ENCODE results near the gene FNIP1. TPM values are rescaled to one million over a fixed set of nuclear protein-coding genes. Genes with fewer than 3 reads are reported as not detected.
A peak's percentile ranks its signal among the peaks of the same experiment; 100 is the strongest.

The FNIP1 gene
- total and polyA plus RNA-seq, 2 experiments from 2014 or later, result 8.2 to 27.9 TPM

DNA sequence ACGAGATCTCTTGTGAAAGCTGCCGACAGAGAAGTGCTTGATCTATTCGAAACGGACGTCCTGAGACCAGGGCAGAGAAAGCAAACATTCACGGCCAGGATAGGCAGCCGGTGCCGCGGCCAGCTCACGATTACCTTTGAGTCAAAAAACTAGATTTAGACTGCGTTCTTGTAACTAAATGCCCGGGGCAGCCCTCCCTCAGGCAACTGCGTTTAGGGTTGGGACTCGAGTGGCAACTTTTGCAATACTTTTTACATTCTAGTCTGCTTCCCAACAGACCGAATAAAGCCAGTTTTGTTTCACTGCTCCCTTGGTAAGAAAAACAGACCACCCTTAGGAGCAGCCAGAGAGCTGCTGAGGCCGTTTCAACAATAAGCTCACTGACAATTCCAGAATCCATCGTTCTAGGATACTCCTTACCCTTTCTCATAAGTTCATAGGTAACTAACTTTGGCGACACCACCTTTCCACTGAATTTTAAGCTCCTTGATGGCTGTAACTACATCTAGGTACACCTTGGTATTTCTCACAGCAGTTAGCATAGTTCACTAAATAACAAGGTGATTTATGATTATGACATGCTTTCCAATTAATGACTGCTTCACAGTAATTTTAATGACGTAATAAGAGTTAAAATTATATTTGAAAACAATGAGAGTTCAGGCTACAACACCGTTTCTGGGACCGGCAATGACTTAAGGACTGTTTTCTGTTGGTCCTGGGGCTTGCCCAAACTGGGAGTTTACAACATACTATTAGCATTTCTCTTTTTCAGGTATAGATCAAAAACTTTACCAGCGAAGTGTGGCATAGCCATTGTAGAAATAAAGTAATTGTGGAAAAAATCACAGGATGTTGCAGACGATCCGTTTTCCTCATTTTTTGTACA lies 160.9 kb downstream of the FNIP1 start:
- no peaks in the 10 kb centered on the region for H3K36me3 ChIP-seq (ENCODE audit: insufficient read depth)
- Mint-ChIP-seq H3K27ac (peak overlapping the region; percentile 98), H3K9me3 (no peaks in the 10 kb centered on the region; the same call in 2 of the 3 replicates), H3K4me3 (peak overlapping the region; percentile 98), H3K36me3 (ENCODE audit: low read depth) (no peaks in the 10 kb centered on the region), H3K4me1 (peaks cover 4% of the 10 kb centered on the region), H3K27me3 (ENCODE audit: insufficient read depth, low read depth, poor library complexity) (peaks cover 7% of the 10 kb centered on the region)
- peak; percentile 3 for ATAC-seq
- TF ChIP-seq, protein P1, sequence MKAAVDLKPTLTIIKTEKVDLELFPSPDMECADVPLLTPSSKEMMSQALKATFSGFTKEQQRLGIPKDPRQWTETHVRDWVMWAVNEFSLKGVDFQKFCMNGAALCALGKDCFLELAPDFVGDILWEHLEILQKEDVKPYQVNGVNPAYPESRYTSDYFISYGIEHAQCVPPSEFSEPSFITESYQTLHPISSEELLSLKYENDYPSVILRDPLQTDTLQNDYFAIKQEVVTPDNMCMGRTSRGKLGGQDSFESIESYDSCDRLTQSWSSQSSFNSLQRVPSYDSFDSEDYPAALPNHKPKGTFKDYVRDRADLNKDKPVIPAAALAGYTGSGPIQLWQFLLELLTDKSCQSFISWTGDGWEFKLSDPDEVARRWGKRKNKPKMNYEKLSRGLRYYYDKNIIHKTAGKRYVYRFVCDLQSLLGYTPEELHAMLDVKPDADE (IDR thresholded peaks at IDR 0.05), result no peak
- TF ChIP-seq STAT1 (IDR thresholded peaks at IDR 0.05; ENCODE audit: unreplicated experiment) (no peak), POLR2AphosphoS5 (IDR thresholded peaks at IDR 0.05; ENCODE audit: low read depth) (no peak), CREB1 (CRISPR knock-in tag; IDR thresholded peaks at IDR 0.05; ENCODE audit: low read depth) (no peak), EZH2 (IDR thresholded peaks at IDR 0.05; ENCODE audit: low read depth, unreplicated experiment) (no peak), JUNB (IDR thresholded peaks at IDR 0.05; ENCODE audit: unreplicated experiment) (no peak), ZNF114 (CRISPR knock-in tag; IDR thresholded peaks at IDR 0.05) (no peak), EZH2phosphoT487 (IDR thresholded peaks at IDR 0.05; ENCODE audit: unreplicated experiment) (no peak), NANOG (IDR thresholded peaks at IDR 0.05; ENCODE audit: borderline replicate concordance) (no peak), ZNF331 (CRISPR knock-in tag; IDR thresholded peaks at IDR 0.05; ENCODE audit: low read depth) (no peak)
- TF ChIP-seq, protein P2, sequence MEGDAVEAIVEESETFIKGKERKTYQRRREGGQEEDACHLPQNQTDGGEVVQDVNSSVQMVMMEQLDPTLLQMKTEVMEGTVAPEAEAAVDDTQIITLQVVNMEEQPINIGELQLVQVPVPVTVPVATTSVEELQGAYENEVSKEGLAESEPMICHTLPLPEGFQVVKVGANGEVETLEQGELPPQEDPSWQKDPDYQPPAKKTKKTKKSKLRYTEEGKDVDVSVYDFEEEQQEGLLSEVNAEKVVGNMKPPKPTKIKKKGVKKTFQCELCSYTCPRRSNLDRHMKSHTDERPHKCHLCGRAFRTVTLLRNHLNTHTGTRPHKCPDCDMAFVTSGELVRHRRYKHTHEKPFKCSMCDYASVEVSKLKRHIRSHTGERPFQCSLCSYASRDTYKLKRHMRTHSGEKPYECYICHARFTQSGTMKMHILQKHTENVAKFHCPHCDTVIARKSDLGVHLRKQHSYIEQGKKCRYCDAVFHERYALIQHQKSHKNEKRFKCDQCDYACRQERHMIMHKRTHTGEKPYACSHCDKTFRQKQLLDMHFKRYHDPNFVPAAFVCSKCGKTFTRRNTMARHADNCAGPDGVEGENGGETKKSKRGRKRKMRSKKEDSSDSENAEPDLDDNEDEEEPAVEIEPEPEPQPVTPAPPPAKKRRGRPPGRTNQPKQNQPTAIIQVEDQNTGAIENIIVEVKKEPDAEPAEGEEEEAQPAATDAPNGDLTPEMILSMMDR (conservative IDR thresholded peaks at IDR 0.05; ENCODE audit: low read depth in 2 of 2), result no peak
- TF ChIP-seq, protein P3, sequence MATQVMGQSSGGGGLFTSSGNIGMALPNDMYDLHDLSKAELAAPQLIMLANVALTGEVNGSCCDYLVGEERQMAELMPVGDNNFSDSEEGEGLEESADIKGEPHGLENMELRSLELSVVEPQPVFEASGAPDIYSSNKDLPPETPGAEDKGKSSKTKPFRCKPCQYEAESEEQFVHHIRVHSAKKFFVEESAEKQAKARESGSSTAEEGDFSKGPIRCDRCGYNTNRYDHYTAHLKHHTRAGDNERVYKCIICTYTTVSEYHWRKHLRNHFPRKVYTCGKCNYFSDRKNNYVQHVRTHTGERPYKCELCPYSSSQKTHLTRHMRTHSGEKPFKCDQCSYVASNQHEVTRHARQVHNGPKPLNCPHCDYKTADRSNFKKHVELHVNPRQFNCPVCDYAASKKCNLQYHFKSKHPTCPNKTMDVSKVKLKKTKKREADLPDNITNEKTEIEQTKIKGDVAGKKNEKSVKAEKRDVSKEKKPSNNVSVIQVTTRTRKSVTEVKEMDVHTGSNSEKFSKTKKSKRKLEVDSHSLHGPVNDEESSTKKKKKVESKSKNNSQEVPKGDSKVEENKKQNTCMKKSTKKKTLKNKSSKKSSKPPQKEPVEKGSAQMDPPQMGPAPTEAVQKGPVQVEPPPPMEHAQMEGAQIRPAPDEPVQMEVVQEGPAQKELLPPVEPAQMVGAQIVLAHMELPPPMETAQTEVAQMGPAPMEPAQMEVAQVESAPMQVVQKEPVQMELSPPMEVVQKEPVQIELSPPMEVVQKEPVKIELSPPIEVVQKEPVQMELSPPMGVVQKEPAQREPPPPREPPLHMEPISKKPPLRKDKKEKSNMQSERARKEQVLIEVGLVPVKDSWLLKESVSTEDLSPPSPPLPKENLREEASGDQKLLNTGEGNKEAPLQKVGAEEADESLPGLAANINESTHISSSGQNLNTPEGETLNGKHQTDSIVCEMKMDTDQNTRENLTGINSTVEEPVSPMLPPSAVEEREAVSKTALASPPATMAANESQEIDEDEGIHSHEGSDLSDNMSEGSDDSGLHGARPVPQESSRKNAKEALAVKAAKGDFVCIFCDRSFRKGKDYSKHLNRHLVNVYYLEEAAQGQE (IDR thresholded peaks at IDR 0.05; ENCODE audit: unreplicated experiment), result no peak
- TF ChIP-seq, protein P4, sequence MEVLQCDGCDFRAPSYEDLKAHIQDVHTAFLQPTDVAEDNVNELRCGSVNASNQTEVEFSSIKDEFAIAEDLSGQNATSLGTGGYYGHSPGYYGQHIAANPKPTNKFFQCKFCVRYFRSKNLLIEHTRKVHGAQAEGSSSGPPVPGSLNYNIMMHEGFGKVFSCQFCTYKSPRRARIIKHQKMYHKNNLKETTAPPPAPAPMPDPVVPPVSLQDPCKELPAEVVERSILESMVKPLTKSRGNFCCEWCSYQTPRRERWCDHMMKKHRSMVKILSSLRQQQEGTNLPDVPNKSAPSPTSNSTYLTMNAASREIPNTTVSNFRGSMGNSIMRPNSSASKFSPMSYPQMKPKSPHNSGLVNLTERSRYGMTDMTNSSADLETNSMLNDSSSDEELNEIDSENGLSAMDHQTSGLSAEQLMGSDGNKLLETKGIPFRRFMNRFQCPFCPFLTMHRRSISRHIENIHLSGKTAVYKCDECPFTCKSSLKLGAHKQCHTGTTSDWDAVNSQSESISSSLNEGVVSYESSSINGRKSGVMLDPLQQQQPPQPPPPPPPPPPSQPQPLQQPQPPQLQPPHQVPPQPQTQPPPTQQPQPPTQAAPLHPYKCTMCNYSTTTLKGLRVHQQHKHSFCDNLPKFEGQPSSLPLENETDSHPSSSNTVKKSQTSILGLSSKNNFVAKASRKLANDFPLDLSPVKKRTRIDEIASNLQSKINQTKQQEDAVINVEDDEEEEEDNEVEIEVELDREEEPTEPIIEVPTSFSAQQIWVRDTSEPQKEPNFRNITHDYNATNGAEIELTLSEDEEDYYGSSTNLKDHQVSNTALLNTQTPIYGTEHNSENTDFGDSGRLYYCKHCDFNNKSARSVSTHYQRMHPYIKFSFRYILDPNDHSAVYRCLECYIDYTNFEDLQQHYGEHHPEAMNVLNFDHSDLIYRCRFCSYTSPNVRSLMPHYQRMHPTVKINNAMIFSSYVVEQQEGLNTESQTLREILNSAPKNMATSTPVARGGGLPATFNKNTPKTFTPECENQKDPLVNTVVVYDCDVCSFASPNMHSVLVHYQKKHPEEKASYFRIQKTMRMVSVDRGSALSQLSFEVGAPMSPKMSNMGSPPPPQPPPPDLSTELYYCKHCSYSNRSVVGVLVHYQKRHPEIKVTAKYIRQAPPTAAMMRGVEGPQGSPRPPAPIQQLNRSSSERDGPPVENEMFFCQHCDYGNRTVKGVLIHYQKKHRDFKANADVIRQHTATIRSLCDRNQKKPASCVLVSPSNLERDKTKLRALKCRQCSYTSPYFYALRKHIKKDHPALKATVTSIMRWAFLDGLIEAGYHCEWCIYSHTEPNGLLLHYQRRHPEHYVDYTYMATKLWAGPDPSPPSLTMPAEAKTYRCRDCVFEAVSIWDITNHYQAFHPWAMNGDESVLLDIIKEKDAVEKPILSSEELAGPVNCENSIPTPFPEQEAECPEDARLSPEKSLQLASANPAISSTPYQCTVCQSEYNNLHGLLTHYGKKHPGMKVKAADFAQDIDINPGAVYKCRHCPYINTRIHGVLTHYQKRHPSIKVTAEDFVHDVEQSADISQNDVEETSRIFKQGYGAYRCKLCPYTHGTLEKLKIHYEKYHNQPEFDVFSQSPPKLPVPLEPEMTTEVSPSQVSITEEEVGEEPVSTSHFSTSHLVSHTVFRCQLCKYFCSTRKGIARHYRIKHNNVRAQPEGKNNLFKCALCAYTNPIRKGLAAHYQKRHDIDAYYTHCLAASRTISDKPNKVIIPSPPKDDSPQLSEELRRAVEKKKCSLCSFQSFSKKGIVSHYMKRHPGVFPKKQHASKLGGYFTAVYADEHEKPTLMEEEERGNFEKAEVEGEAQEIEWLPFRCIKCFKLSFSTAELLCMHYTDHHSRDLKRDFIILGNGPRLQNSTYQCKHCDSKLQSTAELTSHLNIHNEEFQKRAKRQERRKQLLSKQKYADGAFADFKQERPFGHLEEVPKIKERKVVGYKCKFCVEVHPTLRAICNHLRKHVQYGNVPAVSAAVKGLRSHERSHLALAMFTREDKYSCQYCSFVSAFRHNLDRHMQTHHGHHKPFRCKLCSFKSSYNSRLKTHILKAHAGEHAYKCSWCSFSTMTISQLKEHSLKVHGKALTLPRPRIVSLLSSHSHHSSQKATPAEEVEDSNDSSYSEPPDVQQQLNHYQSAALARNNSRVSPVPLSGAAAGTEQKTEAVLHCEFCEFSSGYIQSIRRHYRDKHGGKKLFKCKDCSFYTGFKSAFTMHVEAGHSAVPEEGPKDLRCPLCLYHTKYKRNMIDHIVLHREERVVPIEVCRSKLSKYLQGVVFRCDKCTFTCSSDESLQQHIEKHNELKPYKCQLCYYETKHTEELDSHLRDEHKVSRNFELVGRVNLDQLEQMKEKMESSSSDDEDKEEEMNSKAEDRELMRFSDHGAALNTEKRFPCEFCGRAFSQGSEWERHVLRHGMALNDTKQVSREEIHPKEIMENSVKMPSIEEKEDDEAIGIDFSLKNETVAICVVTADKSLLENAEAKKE (CRISPR knock-in tag; IDR thresholded peaks at IDR 0.05), result no peak
- peak; percentile 24 for DNase-seq (ENCODE audit: low spot score)
- H2AFZ ChIP-seq, result peak overlapping the region; percentile 68; the same call in 1 of the 2 replicates
- H4K20me1 ChIP-seq (replicated peaks; ENCODE audit: insufficient read depth), result peaks cover 4% of the 10 kb centered on the region
- peak overlapping the region; percentile 73 for H3K4me3 ChIP-seq
- peaks cover 7% of the 10 kb centered on the region for H3F3A ChIP-seq (replicated peaks; ENCODE audit: low read depth)
- peak overlapping the region; percentile 79 for H3K4me2 ChIP-seq
- peaks cover 38% of the 10 kb centered on the region for H3K79me2 ChIP-seq (replicated peaks; ENCODE audit: insufficient read depth)
- H3K27me3 ChIP-seq (ENCODE audit: insufficient read depth), result no peaks in the 10 kb centered on the region
- peak overlapping the region; percentile 99 for H3K27ac ChIP-seq (ENCODE audit: low read depth)
- H3K9me2 ChIP-seq (ENCODE audit: insufficient read depth), result no peaks in the 10 kb centered on the region
- peaks cover 29% of the 10 kb centered on the region for H3K4me1 ChIP-seq (ENCODE audit: insufficient read depth)

Data from GM23338 (cell line).